Activated CD8-positive, alpha-beta memory T cell treated with anti-CD3 and anti-CD28 coated beads, Interleukin-2, amount 50 U/mL, for 1 hour (primary cell): ENCODE data around the gene RGS14.
"Not testable (repeated sequence)": the region's sequence is repeated elsewhere in the genome, so short reads cannot be mapped to it uniquely, and the experiment has no call there.

Experiments used
- DNase-seq: peaks from one replicate; pipeline ENCODE4 v3.0.0-alpha.2; 2020; ENCODE audit errors: extremely low read depth

RGS14 gene

GRCh38 chr5:177328545-177329231 lies 29.0 kb upstream of the RGS14 start:
- no peak for DNase-seq

DNA sequence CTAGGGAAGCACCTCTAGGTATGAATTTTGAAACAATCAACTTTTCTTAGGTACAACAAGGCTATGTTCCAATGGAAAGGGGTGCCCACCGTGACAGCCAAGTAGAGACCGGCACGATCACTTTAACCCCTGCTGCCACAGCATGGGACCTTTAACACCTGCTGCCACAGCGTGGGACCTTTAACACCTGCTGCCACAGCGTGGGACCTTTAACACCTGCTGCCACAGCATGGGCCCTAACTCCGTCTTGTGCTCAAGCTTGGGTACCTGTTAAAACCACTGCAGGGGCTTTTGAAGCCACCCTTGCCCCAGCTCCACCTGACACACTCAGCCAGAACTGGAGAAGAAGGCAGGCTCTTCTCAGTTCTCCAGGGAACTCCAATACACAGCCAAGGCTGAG lies 27.8 kb upstream of the RGS14 start:
- DNase-seq, result no peak

- DNase-seq, result no peak
Observed at GRCh38 chr5:177330991-177331842, 26.5 kb upstream of the RGS14 start.

- DNase-seq, result no peak
Observed at GRCh38 chr5:177332031-177332895, 25.5 kb upstream of the RGS14 start.

- no peak for DNase-seq
Observed at GRCh38 chr5:177332896-177333260, 24.8 kb upstream of the RGS14 start.

- no peak for DNase-seq
Observed at GRCh38 chr5:177333420-177334154, 24.1 kb upstream of the RGS14 start.

- DNase-seq, result no peak
Observed at GRCh38 chr5:177334155-177334551, 23.6 kb upstream of the RGS14 start.

- no peak for DNase-seq
Observed at GRCh38 chr5:177334781-177335700, 22.7 kb upstream of the RGS14 start.

DNA sequence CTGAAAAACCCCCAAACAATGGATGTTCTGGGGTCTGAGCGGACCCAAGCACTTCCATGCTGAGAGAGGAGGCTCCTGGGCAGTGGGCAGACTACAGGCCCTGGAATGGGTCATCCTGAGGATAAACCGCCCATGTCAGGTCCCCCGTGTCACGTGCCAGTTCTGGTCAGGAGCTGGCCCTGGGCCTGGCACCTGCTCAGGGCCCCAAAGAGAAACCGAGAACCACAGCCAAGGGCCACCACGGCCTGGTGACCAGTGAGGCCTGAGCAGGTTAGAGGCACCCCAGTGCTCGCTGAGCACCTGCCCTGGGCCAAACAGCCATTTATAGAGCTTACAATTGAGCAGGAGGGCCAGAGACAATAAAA lies 22.0 kb upstream of the RGS14 start:
- DNase-seq, result no peak

GRCh38 chr5:177336112-177336511 lies 21.6 kb upstream of the RGS14 start:
- no peak for DNase-seq

- DNase-seq, result no peak
Observed at GRCh38 chr5:177336603-177337494, 20.9 kb upstream of the RGS14 start.

GRCh38 chr5:177338251-177339106 lies 19.2 kb upstream of the RGS14 start:
- no peak for DNase-seq

GRCh38 chr5:177339107-177339638 lies 18.6 kb upstream of the RGS14 start:
- DNase-seq, result no peak

- DNase-seq, result not testable (repeated sequence)
Observed at GRCh38 chr5:177343000-177343399, 14.7 kb upstream of the RGS14 start.

DNA sequence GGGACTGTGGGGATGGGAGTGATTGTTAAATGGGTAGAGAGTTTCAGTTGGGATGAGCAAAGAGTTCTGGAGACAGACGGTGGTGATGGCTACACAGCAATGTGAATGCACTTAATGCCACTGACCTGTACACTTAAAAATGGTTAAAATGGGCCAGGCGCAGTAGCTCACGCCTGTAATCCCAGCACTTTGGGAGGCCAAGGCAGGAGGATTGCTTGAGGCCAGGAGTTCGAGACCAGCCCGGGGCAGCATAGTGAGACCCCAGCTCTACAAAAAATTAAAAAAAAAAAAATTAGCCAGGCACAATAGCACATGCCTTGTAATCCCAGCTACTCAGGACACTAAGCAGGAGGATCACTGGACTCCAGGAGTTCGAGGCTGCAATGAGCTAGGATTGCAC lies 13.9 kb upstream of the RGS14 start:
- no peak for DNase-seq

DNA sequence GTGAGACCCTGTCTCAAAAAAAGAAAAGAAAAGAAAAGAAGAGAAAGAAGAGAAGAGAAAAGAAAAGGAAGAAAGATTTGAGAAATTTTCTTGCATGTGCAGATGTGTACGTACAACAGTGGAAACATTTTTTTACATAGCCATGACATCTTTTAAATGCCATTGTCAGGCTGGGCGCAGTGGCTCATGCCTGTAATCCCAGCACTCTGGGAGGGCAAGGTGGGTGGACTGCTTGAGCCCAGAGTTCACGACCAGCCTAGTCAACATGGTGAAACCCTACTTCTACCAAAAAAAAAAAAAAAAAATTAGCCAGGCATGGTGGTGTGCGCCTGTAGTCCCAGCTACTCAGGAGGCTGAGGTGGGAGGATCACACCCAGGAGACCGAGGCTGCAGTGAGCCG lies 12.8 kb upstream of the RGS14 start:
- no peak for DNase-seq

GRCh38 chr5:177346820-177347219 lies 10.9 kb upstream of the RGS14 start:
- no peak for DNase-seq

DNA sequence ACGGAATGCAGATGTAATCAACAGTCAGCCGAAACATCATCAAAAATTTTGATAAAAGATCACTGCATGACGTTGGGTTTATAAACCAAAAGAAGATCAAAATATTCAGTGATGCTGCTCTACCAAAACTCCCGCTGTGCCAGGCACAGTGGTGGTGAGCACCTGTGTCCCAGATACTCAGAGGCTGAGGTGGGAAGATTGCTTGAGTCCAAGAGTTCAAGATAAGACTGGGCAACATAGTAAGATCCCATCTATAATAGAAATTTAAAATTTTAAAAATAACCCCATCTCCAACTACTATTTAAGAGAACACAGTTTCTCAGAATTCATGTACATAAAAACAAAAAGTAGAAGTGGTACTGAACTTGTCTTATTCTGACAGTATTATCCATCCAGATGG lies 10.0 kb upstream of the RGS14 start:
- DNase-seq, result no peak

- no peak for DNase-seq
Observed at GRCh38 chr5:177349362-177349647, 8.4 kb upstream of the RGS14 start.
